ENCODE measurements around the gene SNED1.

- TF ChIP-seq EZH2 (IDR thresholded peaks at IDR 0.05; ENCODE audit: low read length, missing control alignments), result no peak
- TF ChIP-seq CTCF (conservative IDR thresholded peaks at IDR 0.05 in 1 of 2, IDR thresholded peaks at IDR 0.05 in 1 of 2; ENCODE audit: low read depth in 1 of 2, low read length in 2 of 2), result peak in 1 of 2 donors; percentile 38
Measured at GRCh38 chr2:240983361-240983995, 14.9 kb upstream of the SNED1 start.
